Epithelial cell of proximal tubule (primary cell): ENCODE data around the gene OSBPL10. TPM values are rescaled to one million over a fixed set of nuclear protein-coding genes. Genes with fewer than 3 reads are reported as not detected.
"Not testable (repeated sequence)": the region's sequence is repeated elsewhere in the genome, so short reads cannot be mapped to it uniquely, and the experiment has no call there.

Experiments
- DNase-seq: peaks from one replicate; pipeline ENCODE4 v3.0.0-alpha.2; 2011; ENCODE audit warnings: low read depth
- H3K4me3 ChIP-seq: 2 replicates; pipeline ENCODE4 v1.5.1; 2011; ENCODE audit warnings: low read depth, mild to moderate bottlenecking, low read length
- total RNA-seq: library from RNA; depleted of rRNA; stranded (reverse); fragments of >200 nt; gene quantifications from 2 replicates; pipeline ENCODE4 v1.2.3, GENCODE V29; 2015
- TF ChIP-seq, protein P1 (sequence below): conservative IDR thresholded peaks from 2 replicates; pipeline ENCODE4 v1.5.1; 2012; ENCODE audit warnings: low read depth, mild to moderate bottlenecking, low read length

OSBPL10 gene
- total RNA-seq, 1 donor from 2014 or later: 17.5 TPM

DNA sequence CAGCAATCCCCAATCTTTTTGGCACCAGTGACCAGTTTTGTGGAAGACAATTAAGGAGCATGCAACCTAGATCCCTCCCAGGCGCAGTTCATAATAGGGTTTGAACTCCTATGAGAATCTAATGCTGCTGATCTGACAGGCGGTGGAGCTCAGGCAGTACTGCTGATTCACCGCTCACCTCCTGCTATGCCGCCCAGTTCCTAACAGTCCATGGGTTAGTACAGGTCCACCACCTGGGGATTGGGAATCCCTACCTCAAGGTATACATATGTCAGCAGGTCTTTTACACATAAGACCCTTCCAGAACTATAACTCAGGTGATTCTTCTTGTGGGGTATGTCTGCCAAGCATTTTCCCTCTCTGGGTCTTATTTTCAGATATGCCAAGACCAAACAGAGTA is 182.2 kb downstream of the OSBPL10 start:
- DNase-seq: no peak
- H3K4me3 ChIP-seq: no peak overlapping the region
- TF ChIP-seq, protein P1, sequence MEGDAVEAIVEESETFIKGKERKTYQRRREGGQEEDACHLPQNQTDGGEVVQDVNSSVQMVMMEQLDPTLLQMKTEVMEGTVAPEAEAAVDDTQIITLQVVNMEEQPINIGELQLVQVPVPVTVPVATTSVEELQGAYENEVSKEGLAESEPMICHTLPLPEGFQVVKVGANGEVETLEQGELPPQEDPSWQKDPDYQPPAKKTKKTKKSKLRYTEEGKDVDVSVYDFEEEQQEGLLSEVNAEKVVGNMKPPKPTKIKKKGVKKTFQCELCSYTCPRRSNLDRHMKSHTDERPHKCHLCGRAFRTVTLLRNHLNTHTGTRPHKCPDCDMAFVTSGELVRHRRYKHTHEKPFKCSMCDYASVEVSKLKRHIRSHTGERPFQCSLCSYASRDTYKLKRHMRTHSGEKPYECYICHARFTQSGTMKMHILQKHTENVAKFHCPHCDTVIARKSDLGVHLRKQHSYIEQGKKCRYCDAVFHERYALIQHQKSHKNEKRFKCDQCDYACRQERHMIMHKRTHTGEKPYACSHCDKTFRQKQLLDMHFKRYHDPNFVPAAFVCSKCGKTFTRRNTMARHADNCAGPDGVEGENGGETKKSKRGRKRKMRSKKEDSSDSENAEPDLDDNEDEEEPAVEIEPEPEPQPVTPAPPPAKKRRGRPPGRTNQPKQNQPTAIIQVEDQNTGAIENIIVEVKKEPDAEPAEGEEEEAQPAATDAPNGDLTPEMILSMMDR: no peak

DNA sequence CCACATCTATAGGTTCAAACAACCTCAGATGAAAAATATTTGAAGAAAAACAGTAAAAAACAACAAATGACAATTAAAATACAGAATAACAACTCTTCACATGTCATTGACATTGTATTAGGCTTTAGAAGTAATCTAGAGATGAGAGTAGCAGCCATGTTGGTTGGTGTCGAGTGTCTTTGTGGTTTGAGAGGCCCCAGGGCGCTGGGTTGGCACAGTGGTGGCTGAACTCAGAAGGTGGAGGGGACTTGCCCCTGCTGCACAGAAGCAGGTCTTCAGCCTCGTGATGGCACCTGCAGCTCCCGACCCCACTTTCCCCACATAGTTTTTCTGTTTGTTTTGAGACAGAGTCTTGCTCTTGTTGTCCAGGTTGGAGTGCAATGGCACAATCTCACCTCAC is 187.2 kb downstream of the OSBPL10 start:
- no peak for DNase-seq
- TF ChIP-seq, protein P1: no peak
- no peak overlapping the region for H3K4me3 ChIP-seq

DNA sequence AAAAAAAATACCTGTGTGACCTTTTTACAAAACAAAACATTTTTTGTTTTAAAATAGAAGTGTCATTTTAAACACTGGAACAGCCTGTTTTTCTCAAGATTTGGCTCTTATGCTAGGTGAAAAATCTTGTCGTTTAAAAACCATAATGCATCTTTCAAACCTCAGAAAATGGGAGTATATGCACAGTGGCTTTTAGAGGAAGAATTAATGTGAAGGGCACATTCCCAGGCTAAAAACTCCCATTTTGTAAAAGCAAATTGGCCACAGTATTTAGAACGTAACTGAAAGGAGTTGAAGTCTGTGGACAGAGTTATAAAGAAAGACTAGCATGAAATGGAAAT is 190.0 kb downstream of the OSBPL10 start:
- DNase-seq: no peak
- TF ChIP-seq, protein P1: no peak
- no peak overlapping the region for H3K4me3 ChIP-seq

DNA sequence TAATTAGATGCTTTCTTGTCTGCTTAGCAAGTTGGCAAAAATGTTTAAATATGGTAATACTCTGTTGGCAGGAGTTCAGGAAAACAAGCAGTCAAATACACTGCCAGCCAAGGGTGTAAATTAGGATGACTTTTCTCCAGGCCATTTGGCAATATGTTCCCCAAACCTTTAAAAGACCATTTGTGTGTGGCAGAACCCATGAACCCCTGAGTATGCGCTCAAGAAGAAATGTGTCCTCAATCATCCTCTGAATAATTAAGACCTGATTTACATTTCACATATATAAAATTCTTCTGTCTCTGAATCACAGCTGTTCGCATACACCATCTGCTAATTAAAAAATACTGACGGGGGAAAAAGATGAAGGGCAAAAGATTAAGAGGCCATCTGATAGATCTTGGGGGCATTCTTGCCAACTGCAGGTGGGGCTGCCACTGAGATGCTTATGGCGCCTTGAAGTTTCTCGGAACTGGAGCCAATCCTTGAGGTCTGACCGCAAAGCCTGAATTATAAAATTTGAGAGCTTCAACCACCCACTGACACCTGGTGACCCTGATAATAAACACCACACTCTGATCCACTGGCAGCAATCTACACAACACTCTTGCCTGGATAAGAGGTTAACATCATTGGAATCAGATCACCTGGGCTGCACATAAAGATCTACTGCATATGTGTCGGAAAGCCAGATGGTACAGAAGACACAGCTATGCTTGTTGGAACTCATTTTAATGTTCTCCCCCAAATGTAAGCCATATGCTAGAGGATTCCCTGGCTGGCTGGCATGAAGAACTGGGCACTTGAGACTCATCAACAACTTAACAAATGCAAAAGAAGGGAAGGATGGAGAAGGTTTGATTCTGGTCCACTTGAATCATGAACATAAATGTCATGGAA is 190.6 kb downstream of the OSBPL10 start:
- TF ChIP-seq, protein P1: no peak
- DNase-seq: no peak
- H3K4me3 ChIP-seq: no peak overlapping the region

DNA sequence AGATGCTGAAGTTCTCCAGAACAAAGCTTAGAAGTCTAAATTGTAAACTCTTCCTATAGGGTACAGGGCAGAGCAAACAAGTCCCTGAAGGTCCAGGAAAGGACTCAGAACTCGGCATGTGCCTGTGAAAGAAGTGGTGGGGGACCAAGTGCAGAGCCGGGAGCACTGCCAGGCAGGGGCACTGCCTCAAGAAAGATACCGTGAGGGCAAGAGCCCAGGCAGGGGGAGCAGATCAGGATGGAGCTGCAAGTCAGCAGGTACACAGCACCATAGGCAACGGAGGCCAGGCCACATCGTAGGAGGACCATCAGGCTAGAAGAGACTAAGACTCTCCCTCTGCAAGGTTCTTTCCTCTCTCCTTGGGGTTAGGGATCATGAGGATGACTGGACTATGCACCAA is 191.6 kb downstream of the OSBPL10 start:
- TF ChIP-seq, protein P1: no peak
- no peak overlapping the region for H3K4me3 ChIP-seq
- DNase-seq: no peak

DNA sequence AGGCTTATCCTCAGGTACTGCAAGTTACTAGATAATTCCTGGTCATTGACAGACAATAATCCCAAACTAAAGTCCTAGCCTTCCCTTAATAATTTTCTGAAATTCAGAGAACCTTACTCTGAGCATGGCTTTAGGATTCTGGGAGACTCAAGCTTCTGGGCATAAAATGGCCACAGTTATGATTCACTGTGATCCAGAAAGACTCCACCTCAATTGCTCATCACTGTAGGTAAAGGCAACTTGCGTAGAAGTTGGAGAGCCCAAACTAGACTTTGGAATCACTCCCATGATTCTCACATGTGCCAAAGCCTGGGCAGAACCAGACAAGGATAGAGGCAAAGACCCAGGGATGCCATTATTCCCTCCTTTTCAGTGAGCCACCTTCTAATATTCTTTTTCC is 195.3 kb downstream of the OSBPL10 start:
- H3K4me3 ChIP-seq: no peak overlapping the region
- TF ChIP-seq, protein P1: no peak
- DNase-seq: no peak

DNA sequence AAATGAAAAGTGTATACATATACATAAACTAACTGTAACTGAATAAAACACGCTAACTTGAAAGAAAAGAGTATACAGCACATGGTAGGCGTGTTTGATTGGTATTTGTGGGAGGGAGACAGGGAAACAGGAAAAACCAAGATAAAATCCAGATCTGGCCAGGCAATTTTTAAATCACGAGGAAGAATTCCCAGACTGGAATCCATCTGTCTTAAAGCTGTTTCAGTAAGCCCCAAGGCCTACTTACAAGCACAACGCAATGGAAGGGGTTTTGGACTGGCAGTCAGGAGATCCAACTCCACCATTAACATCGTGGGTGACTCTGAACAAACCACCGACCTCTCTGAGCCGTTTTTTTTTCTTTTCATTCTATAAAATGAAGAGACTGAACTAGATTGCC is 195.8 kb downstream of the OSBPL10 start:
- TF ChIP-seq, protein P1: no peak
- DNase-seq: no peak
- no peak overlapping the region for H3K4me3 ChIP-seq

DNA sequence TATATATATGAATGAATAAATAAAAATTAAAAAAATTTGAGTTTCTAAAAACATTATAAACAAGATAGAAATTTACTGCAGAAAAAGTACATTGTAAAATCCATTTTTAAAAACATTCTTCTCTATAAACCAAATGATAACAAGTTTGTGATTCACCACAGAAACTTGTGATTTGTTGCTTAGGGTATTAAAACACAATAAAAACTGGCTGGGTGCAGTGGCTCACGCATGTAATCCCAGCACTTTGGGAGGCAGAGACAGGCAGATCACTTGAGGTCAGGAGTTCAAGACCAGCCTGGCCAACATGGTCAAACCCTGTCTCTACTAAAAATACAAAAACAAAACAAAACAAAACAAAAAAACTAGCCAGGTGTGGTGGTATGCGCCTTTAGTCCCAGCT is 197.2 kb downstream of the OSBPL10 start:
- not testable (repeated sequence) for H3K4me3 ChIP-seq, DNase-seq

DNA sequence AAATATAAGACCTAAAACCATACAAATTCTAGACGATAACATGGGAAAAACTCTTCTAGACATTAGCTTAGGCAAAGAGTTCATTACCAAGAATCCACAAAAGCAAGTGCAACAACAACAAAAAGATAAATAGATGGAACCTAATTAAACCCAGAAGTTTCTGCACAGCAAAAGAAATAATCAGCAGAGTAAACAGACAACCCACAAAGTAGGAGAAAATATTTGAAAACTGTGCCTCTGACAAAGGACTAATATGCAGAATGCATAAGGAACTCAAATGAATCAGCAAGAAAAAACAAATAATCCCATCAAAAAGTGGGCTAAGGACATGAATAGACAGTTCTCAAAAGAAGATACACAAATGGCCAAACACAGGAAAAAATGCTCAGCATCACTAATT is 198.8 kb downstream of the OSBPL10 start:
- DNase-seq, H3K4me3 ChIP-seq: not testable (repeated sequence)
